Fibroblast of peridontal ligament (primary cell): ENCODE results near the gene ZSCAN5B.
"Not testable (repeated sequence)": the region's sequence is repeated elsewhere in the genome, so short reads cannot be mapped to it uniquely, and the experiment has no call there.

ENCODE experiments used
- DNase-seq: peaks from one replicate; pipeline ENCODE4 v3.0.0-alpha.2; 2010; ENCODE audit errors: extremely low read depth

ZSCAN5B gene

DNA sequence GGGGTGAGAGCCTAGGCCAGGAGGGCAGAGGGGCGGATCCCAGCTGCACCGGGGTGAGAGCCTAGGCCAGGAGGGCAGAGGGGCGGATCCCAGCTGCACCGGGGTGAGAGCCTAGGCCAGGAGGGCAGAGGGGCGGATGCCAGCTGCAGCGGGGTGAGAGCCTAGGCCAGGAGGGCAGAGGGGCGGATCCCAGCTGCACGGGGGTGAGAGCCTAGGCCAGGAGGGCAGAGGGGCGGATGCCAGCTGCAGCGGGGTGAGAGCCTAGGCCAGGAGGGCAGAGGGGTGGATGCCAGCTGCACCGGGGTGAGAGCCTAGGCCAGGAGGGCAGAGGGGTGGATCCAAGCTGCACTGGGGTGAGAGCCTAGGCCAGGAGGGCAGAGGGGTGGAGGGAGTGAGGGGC, 21.3 kb downstream of the ZSCAN5B start:
- not testable (repeated sequence) for DNase-seq

DNA sequence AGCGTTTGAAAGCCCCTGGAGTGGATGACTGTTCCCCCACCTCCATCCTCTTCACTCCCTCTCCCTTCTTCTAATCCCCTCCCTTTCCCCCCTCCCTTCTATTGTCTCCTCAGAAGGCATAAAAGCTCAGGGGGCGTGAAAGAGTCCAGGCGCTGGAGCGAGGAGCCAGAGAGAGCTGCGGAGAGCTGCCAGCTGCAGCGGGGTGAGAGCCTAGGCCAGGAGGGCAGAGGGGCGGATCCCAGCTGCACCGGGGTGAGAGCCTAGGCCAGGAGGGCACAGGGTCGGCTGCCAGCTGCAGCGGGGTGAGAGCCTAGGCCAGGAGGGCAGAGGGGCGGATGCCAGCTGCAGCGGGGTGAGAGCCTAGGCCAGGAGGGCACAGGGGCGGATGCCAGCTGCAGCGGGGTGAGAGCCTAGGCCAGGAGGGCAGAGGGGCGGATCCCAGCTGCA, 21.7 kb downstream of the ZSCAN5B start, which contains the start of gene GALP:
GALP (plus strand) TSS at position 148 of the 447 bp plus-strand sequence. CDS start 1,101 bp downstream, outside the sequence.
- DNase-seq: not testable (repeated sequence)

DNA sequence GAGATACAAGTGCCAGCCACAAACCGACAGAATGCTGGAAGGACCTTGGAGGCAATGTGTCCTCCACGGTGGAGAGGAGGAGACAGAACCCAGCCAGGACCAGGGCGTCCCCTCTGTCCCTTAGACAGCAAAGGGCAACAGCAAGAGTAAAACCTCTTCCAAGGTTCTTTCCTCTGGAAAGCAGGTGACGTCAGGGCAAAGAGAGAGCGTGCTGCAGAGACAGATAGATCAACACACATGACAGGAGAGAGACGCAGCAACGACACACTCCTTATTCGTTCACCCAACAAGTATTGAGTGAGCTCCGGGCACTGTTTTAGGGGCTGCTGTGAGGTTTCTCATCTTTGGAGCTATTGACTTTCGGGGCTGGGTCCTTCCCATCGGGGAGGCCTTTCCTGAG, 23.0 kb downstream of the ZSCAN5B start:
- DNase-seq: no peak

DNA sequence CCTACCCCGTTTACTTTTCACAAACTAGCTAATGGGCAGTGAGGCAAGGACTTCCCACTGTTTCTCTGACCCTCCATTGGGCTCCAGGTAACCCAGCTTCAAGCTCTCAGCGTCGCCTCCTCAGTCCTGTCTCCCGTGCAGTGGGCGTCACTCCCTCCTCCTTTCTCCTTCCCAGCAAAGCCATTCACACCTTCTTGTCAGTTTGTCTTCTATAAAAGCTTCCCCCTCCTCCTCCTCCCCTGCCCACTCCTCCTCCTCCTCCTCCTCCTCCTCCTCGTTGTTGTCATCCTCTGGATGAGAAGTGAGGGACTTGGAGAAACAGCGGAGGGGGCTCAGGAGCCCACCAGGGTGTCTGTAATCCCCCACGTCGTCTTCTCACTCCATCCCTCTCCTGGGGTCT, 23.5 kb downstream of the ZSCAN5B start:
- no peak for DNase-seq

DNA sequence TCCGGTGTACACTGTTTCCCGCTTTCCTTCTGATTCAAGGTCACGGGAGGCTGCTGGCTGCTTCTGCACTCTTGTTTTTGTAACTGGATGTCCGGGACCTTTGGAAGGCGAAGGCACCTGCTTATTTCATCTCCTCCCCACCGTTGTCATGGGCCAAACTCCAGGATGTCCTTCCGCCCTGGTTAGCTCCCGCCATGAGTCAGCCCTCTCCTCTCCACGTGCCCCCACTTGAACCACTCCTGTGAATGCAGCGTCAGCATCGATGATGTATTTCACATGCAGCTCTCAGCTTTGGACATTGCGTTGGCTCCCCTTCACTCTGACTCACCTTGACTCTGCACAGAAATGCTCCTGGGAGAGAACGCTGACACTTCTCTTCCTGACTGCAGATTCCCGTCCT, 27.3 kb downstream of the ZSCAN5B start:
- no peak for DNase-seq

DNA sequence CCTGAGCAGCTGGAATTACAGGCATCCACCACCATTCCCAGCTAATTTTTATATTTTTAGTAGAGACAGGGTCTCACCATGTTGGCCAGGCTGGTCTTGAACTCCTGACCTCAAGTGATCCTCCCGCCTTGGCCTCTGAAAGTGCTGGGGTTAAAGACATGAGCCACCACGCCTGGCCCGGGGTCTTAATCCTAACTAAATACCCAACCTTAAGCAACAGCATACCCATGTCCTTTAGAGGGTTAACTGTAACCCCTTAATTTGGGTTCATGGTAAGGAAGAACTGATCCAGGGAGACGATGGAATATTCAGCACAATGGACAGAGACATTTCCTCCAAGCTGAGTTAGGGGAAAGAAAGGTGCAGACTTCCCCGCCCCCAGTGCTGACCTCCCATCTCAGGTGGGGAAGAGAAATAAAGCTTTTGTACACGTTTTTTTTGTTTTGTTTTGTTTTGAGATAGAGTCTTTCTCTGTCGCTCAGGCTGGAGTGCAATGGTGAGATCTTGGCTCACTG, 30.5 kb downstream of the ZSCAN5B start:
- DNase-seq: peak; percentile 8

DNA sequence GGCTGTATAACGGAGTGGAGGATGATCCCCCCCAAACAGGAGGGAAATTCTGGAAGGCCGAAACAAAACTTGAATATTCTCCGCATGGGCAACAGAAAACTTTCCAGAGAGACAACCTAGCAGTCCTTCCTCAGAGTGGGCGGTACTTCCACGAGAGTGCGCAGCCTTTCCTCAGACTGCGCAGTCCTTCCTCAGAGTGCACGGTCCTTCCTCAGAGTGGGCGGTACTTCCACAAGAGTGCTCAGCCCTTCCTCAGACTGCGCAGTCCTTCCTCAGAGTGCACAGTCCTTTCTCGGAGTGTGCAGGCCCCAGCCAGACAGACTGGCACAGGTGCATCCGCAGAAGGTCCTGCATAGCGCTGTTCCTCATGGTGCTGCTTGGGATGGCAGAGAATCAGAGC, 34.5 kb downstream of the ZSCAN5B start:
- DNase-seq: no peak

DNA sequence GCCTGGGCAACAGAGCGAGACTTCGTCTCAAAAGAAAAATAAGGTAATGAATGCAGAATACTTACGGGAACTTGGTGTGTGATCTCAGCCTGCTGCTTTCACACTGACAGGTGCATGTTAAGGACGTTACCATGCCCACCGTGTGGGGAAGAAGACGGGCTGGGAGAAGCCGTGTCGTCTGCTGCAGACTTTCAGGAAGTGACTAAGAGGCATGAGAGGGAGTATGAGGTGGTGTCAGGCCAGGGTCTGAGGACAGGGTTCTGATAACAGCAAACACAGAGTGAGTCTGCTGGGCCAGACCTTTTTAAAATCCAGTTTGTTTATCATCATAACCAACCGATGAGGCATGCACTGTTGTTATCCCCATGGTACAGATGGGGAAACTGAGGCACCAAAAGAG, 35.3 kb downstream of the ZSCAN5B start:
- no peak for DNase-seq

DNA sequence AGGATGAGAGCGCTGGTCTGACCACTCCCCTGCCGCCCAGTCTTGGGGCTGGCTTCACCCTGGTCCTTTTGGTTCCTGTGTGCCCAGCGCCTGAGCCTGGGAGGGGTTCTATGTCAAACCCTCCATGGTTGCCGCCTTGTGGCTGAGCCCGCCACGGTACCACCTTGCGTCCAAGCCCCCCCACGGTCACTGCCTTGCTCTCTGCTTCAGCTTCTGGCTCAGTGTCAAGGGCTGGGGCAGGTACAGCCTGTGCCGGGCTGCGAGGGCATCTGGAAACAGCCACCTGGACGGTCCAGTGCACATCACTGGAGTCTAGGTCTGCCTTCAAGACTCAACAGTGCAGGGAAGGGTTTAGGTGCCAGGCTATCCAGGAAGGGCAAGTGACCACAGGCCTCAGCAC, 36.0 kb downstream of the ZSCAN5B start:
- DNase-seq: no peak

DNA sequence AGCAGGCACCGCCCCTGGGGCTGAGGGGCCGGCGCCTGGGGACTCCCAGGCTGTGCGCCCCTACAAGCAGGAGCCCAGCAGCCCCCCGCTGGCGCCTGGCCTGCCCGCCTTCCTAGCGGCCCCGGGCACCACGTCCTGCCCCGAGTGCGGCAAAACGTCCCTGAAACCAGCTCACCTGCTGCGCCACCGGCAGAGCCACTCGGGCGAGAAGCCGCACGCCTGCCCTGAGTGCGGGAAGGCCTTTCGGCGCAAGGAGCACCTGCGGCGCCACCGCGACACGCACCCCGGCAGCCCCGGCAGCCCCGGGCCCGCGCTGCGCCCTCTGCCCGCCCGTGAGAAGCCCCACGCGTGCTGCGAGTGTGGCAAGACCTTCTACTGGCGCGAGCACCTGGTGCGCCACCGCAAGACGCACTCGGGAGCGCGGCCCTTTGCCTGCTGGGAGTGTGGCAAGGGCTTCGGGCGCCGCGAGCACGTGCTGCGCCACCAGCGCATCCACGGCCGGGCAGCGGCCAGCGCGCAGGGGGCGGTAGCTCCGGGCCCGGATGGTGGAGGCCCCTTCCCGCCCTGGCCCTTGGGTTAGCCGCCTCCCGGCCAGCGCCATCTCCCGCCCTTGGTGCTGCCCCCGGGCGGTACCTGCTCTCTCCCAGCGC, 37.8 kb downstream of the ZSCAN5B start:
- no peak for DNase-seq

DNA sequence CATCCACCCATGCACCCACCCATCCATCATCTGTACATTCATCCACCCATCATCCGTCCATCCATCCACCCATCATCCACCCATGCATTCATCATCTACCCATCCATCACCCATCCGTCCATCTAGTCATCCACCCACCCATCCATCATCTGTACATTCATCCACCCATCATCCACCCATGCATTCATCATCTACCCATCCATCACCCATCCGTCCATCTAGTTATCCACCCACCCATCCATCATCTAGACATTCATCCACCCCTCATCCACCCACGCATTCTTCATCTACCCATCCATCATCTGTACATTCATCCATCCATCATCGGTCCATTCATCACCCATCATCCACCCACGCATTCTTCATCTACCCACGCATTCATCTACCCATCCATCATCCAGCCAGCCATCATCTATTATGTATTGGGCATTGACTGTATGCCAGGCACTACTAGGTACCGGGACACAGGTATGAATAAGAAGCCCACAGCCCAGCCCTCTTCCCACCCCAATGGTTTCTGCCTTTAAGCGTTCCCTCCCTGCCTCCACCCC, 38.5 kb downstream of the ZSCAN5B start:
- DNase-seq: no peak

DNA sequence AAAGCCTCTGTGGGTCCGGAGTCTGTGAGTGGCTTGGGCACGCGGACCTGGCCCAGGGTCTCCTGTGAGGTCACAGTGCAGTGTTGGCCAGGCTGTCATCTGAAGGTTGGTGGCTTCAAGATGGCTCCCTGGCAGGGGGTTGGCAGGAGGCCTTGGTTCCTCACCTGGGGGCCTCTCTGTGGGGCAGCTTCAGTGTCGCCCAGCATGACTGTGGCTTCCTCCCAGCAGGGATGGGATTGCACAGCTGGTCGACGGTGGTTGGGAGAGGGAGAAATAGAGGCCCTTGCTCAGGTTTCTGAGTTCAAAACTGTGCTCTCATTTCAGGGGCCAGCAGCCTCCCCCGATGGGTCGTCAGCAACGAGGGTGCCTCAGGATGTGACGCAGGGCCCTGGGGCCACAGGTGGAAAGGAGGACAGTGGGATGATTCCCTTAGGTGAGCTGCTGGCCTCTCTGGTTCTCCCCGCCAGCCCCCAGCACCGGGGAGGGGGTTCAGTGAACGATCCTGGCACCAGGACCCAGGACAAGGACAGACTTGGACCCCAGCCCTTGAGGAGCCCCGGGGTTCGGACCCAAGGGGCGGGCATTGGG, 39.3 kb downstream of the ZSCAN5B start:
- no peak for DNase-seq

DNA sequence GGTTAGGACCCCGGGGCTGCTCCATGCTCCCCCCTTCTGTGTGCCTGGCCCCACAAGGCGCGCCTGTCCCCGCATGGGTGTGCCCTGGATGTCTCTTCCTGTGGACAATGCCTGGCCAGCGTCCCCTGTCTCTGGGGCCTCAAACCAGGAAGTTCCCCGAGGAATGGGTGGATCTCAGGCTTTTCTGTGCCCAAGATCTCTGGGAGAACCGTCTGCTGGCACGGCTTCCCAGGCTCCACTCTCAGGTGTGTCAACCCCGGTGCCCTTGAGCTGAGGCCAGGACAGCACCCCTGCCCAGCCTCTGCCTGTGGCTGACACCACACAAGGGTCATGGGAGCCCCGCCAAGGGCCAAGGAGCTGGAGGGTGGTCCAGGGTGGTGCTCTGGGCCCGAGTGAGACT, 40.8 kb downstream of the ZSCAN5B start:
- DNase-seq: no peak

DNA sequence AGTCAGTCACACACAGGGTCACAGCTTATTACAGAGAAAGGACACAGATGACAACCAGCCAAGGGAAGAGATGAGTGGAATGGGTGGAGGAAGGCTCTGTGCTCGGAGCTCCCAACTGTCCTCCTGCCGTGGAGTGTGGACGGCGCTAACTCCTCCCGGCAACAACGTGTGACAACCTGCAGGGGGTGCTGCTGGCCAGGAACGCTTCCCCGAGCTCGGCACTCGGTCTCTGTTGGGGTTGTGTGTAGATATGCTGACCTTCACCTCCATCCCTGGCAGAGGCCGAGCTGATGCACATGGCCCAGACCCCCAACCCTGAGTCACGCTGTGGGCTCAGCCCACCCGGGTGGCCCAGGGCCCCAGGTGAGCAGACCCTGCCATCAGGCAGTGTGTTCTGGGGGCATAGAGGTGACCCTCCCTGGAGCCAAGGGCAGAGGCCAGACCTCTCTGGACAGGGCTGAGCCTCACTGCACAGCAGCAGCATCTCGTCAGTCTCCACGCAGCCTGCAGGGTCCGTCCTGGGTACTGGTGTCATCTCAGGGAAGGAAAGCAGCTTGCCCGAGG, 42.4 kb downstream of the ZSCAN5B start:
- no peak for DNase-seq

DNA sequence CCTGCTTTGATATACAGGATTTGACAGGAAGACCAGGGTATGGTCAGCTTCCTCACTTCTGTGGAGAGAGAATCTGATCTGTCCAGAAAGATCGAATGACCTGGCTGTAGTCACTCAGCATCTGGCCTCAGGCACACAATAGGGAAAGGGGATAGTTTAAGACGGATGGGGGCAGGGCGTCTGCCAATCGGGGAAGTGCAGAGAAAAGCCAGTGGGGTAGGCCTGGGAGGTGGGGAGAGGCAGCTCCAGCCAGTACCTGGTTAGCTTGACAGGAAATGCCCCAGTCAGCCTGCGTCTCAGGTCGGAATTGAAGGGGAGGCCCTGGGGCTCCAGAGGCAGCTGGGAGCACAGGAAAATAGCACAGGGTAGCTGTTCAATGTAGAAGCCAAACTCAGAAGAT, 44.1 kb downstream of the ZSCAN5B start:
- DNase-seq: no peak

DNA sequence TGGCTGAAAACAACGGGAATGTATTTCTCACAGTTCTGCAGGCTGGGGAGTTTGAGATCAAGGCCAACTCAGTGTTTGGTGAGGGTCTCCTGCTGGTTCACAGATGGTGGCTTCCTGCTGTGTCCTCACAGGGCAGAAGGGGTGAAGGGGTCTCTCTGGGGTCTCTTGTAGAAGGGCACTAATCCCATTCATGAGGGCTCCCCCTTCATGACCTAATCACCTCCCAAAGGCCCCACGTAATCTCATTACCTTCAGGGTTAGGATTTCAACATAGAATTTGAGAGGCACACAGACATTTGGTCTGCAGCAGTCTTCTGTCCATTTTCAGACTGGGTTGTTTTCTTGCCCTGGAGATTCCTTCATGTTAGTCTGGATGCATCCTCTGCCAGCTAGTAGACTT, 44.9 kb downstream of the ZSCAN5B start:
- DNase-seq: no peak

DNA sequence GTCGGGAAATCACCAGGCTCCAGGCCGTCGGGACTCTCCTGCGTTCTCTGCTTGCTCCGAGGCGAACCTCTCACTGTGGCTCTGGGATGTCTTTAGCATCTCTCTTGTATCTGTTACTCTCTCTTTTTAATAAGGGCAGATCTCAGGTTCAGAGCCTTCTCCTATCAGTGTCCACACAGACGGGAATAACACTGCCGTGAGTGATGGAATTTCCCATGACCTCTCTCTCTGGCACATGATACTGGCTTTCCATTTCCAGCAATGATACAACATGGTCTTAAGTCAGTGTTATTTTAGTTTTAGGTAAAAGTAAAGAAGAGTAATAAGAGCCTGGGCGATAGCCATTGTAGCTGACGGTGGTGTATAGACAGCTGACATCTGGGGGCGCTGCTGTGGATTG, 47.2 kb downstream of the ZSCAN5B start:
- no peak for DNase-seq

DNA sequence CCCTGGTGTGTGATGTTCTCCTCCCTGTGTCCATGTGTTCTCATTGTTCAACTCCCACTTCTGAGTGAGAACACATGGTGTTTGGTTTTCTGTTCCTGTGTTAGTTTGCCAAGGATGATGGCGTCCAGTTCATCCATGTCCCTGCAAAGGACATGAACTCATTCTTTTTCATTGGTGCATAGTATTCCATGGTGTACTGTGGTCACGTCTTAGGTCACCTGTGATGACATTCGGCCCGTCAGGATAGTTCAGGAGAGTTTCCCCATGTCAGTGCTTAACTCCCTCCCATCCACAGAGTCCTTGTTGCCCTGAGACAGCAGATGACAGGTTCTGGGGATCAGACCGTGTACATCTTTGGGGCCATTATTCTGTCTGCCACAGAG, 47.9 kb downstream of the ZSCAN5B start:
- DNase-seq: no peak

DNA sequence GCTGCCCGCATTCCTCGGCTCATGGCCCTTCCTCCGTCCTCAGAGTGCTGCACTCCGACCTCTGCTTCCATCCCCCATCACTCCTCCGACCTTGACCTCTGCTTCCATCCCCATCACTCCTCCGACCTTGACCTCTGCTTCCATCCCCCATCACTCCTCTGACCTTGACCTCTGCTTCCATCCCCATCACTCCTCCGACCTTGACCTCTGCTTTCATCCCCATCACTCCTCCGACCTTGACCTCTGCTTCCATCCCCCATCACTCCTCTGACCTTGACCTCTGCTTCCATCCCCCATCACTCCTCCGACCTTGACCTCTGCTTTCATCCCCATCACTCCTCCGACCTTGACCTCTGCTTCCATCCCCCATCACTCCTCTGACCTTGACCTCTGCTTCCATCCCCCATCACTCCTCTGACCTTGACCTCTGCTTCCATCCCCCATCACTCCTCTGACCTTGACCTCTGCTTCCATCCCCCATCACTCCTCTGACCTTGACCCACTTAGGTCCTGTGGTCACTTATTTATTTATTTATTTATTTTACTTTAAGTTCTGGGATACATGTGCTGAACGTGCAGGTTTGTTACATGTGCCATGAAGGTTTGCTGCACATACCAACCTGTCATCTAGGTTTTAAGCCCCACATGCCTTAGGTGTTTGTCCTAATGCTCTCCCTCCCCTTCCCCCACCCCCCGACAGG, 48.5 kb downstream of the ZSCAN5B start:
- DNase-seq: not testable (repeated sequence)

DNA sequence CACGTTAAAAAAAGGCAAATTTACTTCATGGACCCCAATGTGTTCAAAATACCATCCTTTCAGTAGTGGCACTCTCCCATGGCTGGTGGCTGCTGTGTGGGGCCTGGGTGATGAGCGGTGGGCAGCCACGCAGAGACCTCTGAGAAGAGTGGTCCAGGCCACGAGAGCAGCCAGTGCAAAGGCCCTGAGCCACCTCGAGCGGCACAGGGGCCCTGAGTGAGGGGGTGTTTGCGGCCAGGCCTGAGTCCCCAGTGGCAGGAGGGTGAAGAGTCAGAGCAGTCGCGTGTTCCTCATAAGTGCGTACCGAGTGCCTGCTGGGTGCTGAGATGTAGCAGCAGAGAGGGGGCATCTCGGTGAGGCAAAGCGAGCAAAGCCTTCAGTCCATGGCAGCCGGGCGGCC, 49.5 kb downstream of the ZSCAN5B start:
- no peak for DNase-seq

DNA sequence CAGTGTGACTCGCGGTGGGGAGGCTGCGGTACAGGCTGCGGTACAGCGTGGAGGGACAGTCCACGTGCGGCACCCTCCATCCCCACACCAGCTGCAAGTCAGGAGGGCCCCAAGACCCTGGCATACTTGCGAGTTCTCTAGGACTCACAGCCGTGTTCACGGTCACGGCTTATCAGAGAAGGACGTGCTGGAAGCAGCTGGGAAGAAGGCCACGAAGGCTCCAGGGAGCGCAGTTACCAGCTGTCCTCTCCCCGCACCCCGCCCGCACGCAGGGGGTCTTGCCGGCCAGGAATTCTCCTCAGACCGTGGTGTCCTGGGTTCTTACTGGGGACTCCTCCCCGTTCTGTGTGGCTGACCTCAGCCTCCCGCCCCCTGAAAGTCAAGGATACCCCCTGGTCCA, 50.3 kb downstream of the ZSCAN5B start:
- no peak for DNase-seq

DNA sequence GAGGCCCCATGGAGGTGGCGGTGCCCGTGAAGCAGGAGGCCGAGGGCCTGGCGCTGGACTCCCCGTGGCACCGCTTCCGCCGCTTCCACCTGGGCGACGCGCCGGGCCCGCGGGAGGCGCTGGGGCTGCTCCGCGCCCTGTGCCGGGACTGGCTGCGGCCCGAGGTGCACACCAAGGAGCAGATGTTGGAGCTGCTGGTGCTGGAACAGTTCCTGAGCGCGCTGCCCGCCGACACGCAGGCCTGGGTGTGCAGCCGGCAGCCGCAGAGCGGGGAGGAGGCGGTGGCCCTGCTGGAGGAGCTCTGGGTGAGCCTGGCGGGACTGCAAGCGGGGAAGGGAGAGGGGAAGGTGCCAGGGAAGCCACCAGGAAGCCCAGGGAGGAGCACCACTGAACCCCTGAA, 50.7 kb downstream of the ZSCAN5B start:
- DNase-seq: no peak
